ENCODE results near the gene C14orf180. TPM values are rescaled to one million over a fixed set of nuclear protein-coding genes. Genes with fewer than 3 reads are reported as not detected.

C14orf180 gene
- total RNA-seq, 6 donors from 2014 or later = not detected

- ATAC-seq (ENCODE audit: low FRiP score in 2 of 2) = no peak
- DNase-seq = no peak
- H3K4me3 ChIP-seq = no peak overlapping the region
- H3K27me3 ChIP-seq = peaks cover 0 to 4% (median 0%) of the 10 kb centered on the region in 4 donors
- H3K4me1 ChIP-seq = peaks cover 0 to 15% (median 4%) of the 10 kb centered on the region in 4 donors
- no peaks in the 10 kb centered on the region for H3K9me3 ChIP-seq
- 84 to 86% methylated on average over 4 to 9 of the region's 9 CpGs for WGBS, 2 donors
- TF ChIP-seq EP300 (IDR thresholded peaks at IDR 0.05) (no peak), POLR2AphosphoS5 (IDR thresholded peaks at IDR 0.05) (no peak)
- no peaks in the 10 kb centered on the region for H3K36me3 ChIP-seq
- no peak overlapping the region for H3K27ac ChIP-seq
Measured at GRCh38 chr14:104581521-104581920, 2.0 kb downstream of the C14orf180 start.

DNA sequence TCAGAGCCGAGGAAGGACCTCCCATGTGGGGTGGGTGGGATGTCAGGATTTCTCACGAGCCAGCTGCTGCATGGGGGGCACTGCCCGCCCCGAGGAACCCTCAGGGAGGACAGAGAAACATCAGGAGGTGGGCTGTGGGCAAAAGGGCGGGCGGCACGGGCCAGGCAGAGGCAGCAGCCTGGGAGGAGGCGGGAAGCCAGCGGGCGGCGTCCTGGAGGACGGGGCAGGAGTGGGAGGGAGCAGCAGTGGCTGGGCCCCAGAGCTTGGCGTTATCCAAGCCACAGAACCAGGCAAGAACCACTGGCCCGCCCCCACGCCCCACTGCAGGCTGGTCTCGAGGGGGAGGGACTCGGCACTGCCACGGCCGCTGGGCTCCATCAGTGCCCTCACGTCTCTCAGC is 2.4 kb downstream of the C14orf180 start:
- Histone ChIP-seq H3K27me3 (no peaks in the 10 kb centered on the region), H3K9me3 (no peaks in the 10 kb centered on the region), H3K36me3 (no peaks in the 10 kb centered on the region), H3K4me1 (peaks cover 0 to 15% (median 5%) of the 10 kb centered on the region in 4 donors), H3K27ac (no peak overlapping the region), H3K4me3 (no peak overlapping the region)
- TF ChIP-seq POLR2AphosphoS5 (IDR thresholded peaks at IDR 0.05) (no peak), EP300 (IDR thresholded peaks at IDR 0.05) (no peak), CTCF (IDR thresholded peaks at IDR 0.05) (no peak)
- WGBS, 2 donors = 66 to 72% methylated on average over 13 to 20 of the region's 20 CpGs
- ATAC-seq (ENCODE audit: low FRiP score in 2 of 2) = no peak
- no peak for DNase-seq

- H3K9me3 ChIP-seq = no peaks in the 10 kb centered on the region
- H3K27ac ChIP-seq = no peak overlapping the region
- H3K4me3 ChIP-seq = no peak overlapping the region
- TF ChIP-seq EP300 (IDR thresholded peaks at IDR 0.05) (no peak), POLR2A (IDR thresholded peaks at IDR 0.05) (no peak), POLR2AphosphoS5 (IDR thresholded peaks at IDR 0.05) (no peak), CTCF (IDR thresholded peaks at IDR 0.05) (no peak)
- no peaks in the 10 kb centered on the region for H3K36me3 ChIP-seq
- WGBS, 2 donors = 40 to 44% methylated on average over 11 to 12 of the region's 12 CpGs
- ATAC-seq (ENCODE audit: low FRiP score in 2 of 2) (no peak), DNase-seq (peak in 1 of 2 donors; percentile 82)
- H3K27me3 ChIP-seq = no peaks in the 10 kb centered on the region
- H3K4me1 ChIP-seq = peaks cover 0 to 15% (median 5%) of the 10 kb centered on the region in 4 donors
Measured at GRCh38 chr14:104582662-104583061, 3.1 kb downstream of the C14orf180 start.

- TF ChIP-seq POLR2AphosphoS5 (IDR thresholded peaks at IDR 0.05) = no peak
- TF ChIP-seq EP300 (IDR thresholded peaks at IDR 0.05) = no peak
- no peak for TF ChIP-seq POLR2A (IDR thresholded peaks at IDR 0.05)
- TF ChIP-seq CTCF (IDR thresholded peaks at IDR 0.05) = no peak
- no peak for ATAC-seq (ENCODE audit: low FRiP score in 2 of 2)
- WGBS, 2 donors = 56 to 66% methylated on average over 17 to 27 of the region's 27 CpGs
- Histone ChIP-seq H3K27me3 (no peaks in the 10 kb centered on the region), H3K4me1 (peaks cover 0 to 15% (median 5%) of the 10 kb centered on the region in 4 donors), H3K9me3 (no peaks in the 10 kb centered on the region), H3K4me3 (no peak overlapping the region), H3K36me3 (no peaks in the 10 kb centered on the region), H3K27ac (no peak overlapping the region)
- DNase-seq = peak in 1 of 2 donors; percentile 50
Measured at GRCh38 chr14:104583424-104584306, 4.1 kb downstream of the C14orf180 start.

GRCh38 chr14:104584557-104584956 is 5.0 kb downstream of the C14orf180 start:
- ATAC-seq (ENCODE audit: low FRiP score in 2 of 2) = no peak
- 74% methylated on average over 10 of the region's 10 CpGs; no CpG with 5 or more reads in 1 of the 2 donors for WGBS, 2 donors
- H3K9me3 ChIP-seq = no peaks in the 10 kb centered on the region
- H3K27me3 ChIP-seq = no peaks in the 10 kb centered on the region
- no peaks in the 10 kb centered on the region for H3K36me3 ChIP-seq
- no peak overlapping the region for H3K4me3 ChIP-seq
- DNase-seq = peak in 1 of 2 donors; percentile 40
- H3K27ac ChIP-seq = no peak overlapping the region
- H3K4me1 ChIP-seq = peaks cover 0 to 15% (median 5%) of the 10 kb centered on the region in 4 donors
- no peak for TF ChIP-seq CTCF (IDR thresholded peaks at IDR 0.05)
- TF ChIP-seq POLR2A (IDR thresholded peaks at IDR 0.05) = no peak
- no peak for TF ChIP-seq POLR2AphosphoS5 (IDR thresholded peaks at IDR 0.05)
- TF ChIP-seq EP300 (IDR thresholded peaks at IDR 0.05) = no peak
